ENCODE results near the gene IQGAP2.
"Not testable (repeated sequence)": the region's sequence is repeated elsewhere in the genome, so short reads cannot be mapped to it uniquely, and the experiment has no call there.

The IQGAP2 gene

DNA sequence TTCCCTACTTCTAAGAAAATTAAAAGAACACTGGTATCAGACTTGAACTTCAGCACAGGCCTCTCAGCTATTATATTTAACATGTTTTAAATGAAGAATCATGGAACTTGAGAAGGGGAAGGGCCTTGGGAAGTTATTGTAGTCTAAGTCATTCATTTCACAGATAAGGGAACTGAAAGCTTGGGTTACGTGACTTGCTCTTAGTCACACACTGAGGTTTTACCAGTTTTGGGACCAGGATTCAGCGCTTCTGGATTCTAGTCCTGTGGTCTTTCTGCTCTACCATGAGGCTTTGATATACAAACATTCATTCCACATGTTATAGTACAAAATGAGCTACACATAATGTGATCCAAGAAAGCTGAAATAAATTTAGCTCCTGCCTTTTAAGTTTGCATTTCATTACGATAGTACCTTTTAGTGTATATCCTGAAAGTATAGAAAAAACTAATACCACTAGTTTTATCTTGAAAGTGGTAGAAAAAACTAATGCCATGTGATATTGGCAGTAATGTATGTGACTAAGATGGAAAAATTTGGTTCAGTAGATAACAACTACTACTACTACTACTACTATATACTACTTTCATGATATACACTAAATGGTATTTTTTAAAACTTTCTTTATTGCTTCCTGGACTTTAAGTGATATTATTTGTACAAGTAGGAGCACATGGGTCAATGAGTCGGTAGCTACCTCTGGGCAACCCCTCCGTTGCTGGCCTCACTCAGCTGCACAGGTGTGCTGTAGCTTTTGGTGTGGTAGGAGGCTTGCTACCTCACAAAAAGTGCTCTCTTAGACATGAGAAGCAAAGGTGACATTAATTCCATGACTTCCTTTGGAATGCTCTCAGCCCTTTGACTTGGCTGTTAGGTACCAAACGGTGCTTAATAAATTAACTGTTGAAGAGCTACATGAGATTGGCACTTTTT is 179.4 kb downstream of the IQGAP2 start:
- DNase-seq: no peak

DNA sequence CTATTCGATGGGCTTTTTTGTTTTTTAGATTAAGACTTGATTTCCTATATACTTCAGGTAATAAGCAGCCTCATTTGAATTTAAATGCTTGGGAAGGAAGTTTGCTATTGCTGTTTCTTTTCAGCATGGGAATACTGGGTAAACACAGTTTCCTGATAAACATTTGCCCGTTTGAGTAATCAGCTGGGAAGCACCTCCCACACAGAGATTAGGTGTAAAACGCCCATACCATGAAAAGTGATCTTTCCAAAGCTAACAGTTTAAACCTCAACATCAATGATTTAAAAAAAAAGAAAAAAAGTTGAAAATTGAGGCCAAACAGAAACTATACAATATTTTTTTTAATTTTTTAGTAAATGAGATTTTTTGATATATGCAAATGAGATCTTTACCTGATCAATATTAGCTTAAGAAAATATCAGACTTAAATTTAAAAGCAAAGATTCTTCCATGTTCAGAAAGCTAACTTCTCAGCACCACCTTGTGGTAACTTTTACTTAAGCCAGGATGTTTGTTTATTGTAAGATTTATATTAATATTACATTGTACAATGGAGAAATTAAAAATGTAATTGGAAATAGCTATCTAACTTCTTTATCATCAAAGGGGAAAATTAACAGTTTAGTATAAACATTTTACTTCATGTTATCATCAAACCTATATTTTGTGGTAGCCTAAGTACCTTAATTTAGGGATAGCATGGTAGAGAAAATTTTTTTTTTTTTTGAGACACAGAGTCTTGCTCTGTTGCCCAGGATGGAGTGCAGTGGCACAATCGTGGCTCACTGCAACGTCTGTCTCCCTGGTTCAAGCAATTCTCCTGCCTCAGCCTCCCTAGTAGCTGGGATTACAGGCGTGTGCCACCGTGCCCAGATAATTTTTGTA is 180.3 kb downstream of the IQGAP2 start:
- DNase-seq: no peak

DNA sequence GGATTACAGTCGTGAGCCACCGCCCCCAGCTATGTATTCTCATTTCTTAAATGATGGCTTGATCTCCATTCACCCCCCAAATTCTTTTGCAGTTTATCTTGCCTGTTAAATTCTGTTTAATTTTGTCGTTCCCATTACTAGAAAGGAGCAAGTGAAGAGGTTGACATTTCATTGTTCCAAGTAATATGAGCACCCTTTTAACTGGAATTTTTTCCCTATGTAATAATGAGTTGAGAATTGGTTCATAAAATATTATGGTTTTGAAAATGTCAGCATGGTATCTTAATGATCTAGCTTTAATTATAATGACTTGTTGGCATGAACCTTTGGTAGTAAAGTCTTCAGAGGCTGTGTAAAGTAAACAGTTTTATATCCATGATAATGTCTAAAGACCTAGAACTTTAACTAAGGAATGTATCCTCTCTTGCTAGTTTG is 182.7 kb downstream of the IQGAP2 start:
- DNase-seq: no peak

DNA sequence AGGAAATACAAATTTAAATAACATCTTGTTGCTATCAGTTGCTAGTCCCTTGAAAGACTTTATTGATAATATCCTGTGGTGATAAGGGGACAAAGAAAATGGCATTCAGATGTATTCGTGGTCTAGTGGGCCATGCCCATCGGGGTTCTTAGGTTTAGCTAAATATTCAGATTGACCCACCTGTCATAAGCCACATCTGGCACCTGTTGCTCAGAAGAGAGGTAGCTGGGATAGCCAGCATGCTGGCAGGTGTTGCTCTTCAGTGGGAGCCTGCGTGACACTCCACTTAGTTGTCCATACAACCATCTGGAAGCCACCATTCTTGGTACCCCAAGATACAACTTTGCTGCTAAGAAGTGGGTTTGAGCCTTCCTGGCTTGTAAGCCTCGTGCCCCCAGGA is 183.4 kb downstream of the IQGAP2 start:
- DNase-seq: no peak

GRCh38 chr5:76590027-76590426 is 186.9 kb downstream of the IQGAP2 start:
- no peak for DNase-seq

DNA sequence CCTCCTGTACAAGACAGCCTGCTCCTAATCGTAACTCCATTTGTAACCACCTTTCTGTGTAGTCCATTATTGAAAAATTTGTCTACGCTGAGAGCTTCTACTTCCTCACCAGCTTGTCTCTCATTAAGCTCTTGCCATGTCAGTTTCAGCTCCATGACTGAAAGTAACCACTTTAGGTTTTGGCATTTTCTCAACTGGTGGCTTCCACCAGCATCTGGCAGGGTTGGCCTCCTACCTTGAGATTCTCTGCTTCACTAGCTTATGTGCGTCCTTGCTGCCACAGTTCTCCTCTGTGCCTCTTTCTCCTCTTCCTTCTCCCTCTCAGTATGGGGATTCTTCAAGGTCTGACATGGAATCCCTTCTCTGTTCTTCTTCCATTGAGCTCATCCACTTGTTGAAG is 188.3 kb downstream of the IQGAP2 start:
- DNase-seq: no peak

DNA sequence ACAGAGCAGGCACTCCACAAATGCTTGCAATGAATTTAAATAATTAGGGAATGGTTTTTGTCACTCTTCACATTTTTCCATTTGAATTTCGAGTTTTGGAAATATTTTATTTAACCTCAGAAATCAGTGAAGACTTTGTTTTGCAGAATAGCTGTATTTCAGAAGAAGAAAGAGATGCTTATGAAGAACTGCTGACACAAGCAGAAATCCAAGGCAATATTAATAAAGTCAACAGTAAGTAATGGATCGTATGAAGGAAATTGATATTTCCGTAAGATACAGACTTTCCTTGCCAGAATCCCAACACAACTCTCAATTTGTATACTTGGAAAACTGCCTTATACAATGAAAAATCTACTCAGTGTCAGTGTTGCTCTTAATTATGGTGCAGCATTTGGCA is 189.6 kb downstream of the IQGAP2 start:
- DNase-seq: no peak

GRCh38 chr5:76594107-76594506 is 191.0 kb downstream of the IQGAP2 start:
- DNase-seq: no peak

DNA sequence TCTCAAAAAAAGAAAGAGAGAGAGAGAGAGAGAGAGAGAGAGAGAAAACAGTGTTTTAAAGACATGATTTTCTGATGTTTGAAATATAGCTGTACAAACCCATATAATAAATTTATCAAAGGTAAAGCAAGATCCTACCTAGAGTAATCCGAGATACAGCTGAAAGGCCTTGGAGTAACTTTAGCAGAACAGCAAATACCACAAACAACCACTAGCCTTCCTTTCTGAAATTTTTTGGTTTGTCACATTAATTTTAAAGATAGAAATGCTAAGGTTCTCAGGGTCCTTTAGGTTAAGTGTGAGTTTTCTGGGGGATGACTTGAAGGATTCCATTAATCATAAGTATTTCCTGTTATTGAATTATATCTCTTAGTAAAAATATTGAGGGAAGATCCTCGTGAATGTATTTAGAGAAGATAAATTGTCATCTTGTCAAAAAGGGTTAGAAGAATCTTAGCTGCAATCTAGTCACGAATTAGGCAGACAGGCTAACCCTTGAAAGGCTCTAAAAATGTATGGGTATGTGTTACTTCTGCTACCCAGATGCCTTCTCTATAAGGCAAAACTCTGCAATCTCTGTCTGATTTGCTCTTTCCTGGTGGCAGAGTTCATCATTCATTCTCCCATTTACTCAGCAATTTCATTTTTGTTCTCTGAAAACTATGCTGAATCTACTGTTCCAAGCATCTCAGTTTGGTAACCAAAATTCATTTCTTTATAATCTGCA is 192.8 kb downstream of the IQGAP2 start:
- no peak for DNase-seq

GRCh38 chr5:76598531-76598930 is 195.4 kb downstream of the IQGAP2 start:
- DNase-seq: no peak

- DNase-seq: no peak
Measured at GRCh38 chr5:76600716-76601115, 197.6 kb downstream of the IQGAP2 start.

- peak; percentile 68 for DNase-seq
Measured at GRCh38 chr5:76601470-76601869, 198.4 kb downstream of the IQGAP2 start.

- no peak for DNase-seq
Measured at GRCh38 chr5:76602094-76602726, 199.1 kb downstream of the IQGAP2 start.

DNA sequence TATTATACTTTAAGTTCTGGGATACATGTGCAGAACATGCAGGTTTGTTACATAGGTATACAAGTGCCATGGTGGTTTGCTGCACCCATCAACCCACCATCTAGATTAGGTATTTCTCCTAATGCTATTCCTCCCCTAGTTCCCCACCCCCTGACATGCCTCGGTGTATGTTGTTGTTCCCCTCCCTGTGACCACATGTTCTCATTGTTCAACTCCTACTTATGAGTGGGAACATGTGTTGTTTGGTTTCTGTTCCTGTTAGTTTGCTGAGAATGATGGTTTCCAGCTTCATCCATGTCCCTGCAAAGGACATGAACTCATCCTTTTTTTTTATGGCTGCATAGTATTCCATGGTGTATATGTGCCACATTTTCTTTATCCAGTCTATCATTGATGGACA is 200.9 kb downstream of the IQGAP2 start:
- not testable (repeated sequence) for DNase-seq

DNA sequence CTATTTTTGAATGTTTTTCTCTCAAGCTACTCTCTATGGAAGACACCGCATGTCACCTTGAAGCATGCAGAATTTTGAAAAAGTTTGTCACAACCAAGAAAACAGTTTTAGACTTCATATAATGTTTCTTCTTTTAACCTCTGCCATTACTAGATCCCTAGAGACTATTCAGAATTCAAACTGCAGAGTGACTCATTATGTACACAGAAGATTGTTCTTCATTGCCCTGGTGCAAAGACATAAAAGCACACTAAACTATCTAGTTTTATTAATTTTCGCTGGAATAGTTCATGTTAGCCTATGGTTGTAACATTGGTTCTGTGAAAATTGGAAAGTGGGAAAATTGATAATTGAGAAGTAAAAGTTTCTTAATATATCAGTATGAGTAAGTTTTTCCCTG is 201.8 kb downstream of the IQGAP2 start:
- peak; percentile 5 for DNase-seq

- DNase-seq: no peak
Measured at GRCh38 chr5:76606701-76607100, 203.6 kb downstream of the IQGAP2 start.

DNA sequence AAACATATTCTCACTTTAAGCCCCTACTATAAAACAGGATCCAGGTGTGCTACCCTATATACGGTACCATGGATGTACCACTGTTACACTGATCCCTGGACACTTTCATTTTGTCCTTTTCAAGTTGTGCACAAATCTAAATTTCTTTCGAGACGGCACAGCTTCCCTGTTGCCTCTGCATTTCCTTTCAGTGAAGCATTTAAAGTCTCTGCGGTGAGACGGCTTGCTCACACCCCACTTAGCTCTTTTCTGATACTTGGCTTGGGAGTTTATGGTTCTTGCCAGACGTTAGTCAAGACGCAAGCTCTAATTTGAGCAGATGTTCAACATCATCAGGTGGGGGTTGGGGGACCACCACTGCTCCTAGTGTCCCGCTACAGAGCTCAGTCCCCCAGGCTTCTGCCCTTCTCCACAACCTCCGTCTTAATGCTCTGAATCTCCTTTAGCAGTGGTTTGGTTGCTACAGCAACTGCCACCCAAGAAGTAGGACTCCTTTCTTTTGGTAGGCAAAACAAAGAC is 204.3 kb downstream of the IQGAP2 start:
- DNase-seq: no peak

DNA sequence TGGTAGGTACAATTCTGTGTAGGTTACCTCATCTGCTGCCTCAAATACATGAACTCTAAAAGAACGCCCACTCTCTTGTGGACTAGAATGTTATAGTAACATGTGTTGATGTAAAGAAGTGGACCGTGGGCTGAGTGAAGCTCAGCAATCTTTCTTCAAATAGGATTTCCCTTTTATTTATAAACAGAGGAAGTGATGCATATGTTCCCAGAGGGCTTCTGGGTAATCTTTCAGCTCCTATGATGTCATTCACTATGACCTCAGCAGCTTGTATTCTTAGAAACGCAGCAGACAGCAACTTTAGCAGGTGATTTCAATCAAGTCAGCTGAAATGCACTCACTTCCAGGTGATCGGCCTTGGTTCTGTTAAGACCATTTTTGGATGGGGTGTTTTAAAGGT is 205.7 kb downstream of the IQGAP2 start:
- no peak for DNase-seq

GRCh38 chr5:76610196-76610595 is 207.1 kb downstream of the IQGAP2 start:
- DNase-seq: no peak

DNA sequence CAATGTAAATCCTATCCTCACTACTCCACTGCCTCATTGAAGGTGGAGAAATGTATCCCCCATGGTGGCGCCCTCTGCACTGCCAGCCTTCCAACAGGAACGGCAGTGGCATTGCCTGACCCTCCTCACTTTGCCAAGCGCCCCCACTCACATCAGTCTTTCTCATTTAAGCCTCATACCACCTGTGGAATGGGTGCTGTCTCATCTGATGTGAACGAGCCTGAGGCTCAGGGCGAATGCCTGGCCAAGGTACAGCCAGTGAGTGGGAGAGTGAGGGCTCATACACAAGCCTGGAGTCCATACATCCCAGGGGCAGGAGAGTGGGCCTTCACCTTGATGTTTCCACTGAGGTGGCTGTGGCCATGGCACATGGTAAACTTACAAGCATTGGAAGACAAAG is 209.9 kb downstream of the IQGAP2 start:
- DNase-seq: no peak

GRCh38 chr5:76615759-76616158 is 212.7 kb downstream of the IQGAP2 start:
- no peak for DNase-seq

DNA sequence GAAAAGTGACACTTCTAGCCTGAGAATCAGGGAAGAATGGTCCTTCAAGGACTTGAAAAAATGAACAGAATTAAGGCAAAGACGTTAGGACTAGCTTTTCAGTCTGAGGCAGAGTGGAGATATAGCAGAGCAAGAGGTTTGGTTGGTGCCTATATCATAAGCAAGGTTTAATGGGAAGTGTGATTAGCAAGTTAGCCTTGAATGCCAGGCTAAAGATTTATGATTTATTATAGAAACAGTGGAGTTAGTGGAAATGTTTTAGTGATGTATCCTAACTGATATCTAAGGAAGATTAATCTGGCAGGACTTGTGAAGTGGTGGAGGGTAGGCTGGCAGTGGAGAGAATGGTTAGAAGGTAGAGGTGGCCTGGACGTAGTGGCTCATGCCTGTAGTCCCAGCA is 213.1 kb downstream of the IQGAP2 start:
- no peak for DNase-seq
